Activated naive CD8-positive, alpha-beta T cell (primary cell): Measurements from ENCODE around the gene PRTN3.

ENCODE experiments used
- H3K27ac Mint-ChIP-seq: one replicate; pipeline ENCODE4 v1.8.0; 2021; ENCODE audit warnings: mixed read lengths
- H3K27me3 Mint-ChIP-seq: one replicate; pipeline ENCODE4 v1.8.0; 2021; ENCODE audit warnings: mixed read lengths
- H3K36me3 Mint-ChIP-seq: one replicate; pipeline ENCODE4 v1.8.0; 2021; ENCODE audit warnings: mixed read lengths
- H3K4me1 Mint-ChIP-seq: one replicate; pipeline ENCODE4 v1.8.0; 2021; ENCODE audit warnings: low read depth, mixed read lengths
- H3K4me3 Mint-ChIP-seq: one replicate; pipeline ENCODE4 v1.8.0; 2021; ENCODE audit warnings: mild to moderate bottlenecking, mixed read lengths
- H3K9me3 Mint-ChIP-seq: one replicate; pipeline ENCODE4 v1.8.0; 2021; ENCODE audit warnings: low read depth, mixed read lengths

Gene PRTN3

GRCh38 chr19:897442-898039 lies 56.7 kb downstream of the PRTN3 start:
- H3K36me3 Mint-ChIP-seq: no peaks in the 10 kb centered on the region
- H3K27me3 Mint-ChIP-seq: no peaks in the 10 kb centered on the region
- peaks cover 4% of the 10 kb centered on the region for H3K4me1 Mint-ChIP-seq
- no peaks in the 10 kb centered on the region for H3K9me3 Mint-ChIP-seq
- no peak overlapping the region for H3K4me3 Mint-ChIP-seq
- H3K27ac Mint-ChIP-seq: no peak overlapping the region
